Thymus (tissue), 11 donors: ENCODE data around the gene STK32C. TPM values are rescaled to one million over a fixed set of nuclear protein-coding genes. Genes with fewer than 3 reads are reported as not detected.

Experiments
- DNase-seq, 9 donors: peaks; one replicate each; pipeline ENCODE4 v3.0.0-alpha.2; 2013; ENCODE audit warnings: low spot score in 9 of 9, low read depth in 6 of 9, missing footprints in 1 of 9
- H3K27ac ChIP-seq, 2 donors: one replicate each; pipeline ENCODE4 v1.5.1; 2013; ENCODE audit warnings: control low read depth in 1 of 2, low read depth in 1 of 2, low read length in 1 of 2, mild to moderate bottlenecking in 1 of 2, moderate library complexity in 1 of 2
- H3K27me3 ChIP-seq, 2 donors: one replicate each; pipeline ENCODE4 v1.5.1; 2013; ENCODE audit warnings: low read length in 1 of 2; ENCODE audit not compliant: control insufficient read depth in 2 of 2, insufficient read depth in 1 of 2
- H3K36me3 ChIP-seq, 2 donors: one replicate each; pipeline ENCODE4 v1.5.1; 2013; ENCODE audit warnings: low read length in 1 of 2, mild to moderate bottlenecking in 1 of 2, moderate library complexity in 1 of 2; ENCODE audit not compliant: control insufficient read depth in 2 of 2, insufficient read depth in 2 of 2
- H3K4me1 ChIP-seq, 2 donors: one replicate each; pipeline ENCODE4 v1.5.1; 2013; ENCODE audit warnings: low read length in 2 of 2; ENCODE audit not compliant: control insufficient read depth in 2 of 2, insufficient read depth in 2 of 2
- H3K4me3 ChIP-seq, 2 donors: one replicate each; pipeline ENCODE4 v1.5.1; 2013; ENCODE audit warnings: low read length in 2 of 2, control low read depth in 1 of 2, mild to moderate bottlenecking in 1 of 2
- H3K9me3 ChIP-seq, 2 donors: one replicate each; pipeline ENCODE4 v1.5.1; 2013; ENCODE audit warnings: low read length in 1 of 2, mild to moderate bottlenecking in 1 of 2; ENCODE audit not compliant: control insufficient read depth in 2 of 2, insufficient read depth in 1 of 2
- WGBS: extraction: QIAGEN DNeasy Blood & Tissue Kit; methylation state at CpG from one replicate; pipeline ENCODE4 v1.1.7; 2013; 5-methylcytosine and 5-hydroxymethylcytosine counted together
- polyA plus RNA-seq: library from polyadenylated mRNA; stranded (reverse); fragments of 200-250 nt; gene quantifications from one replicate; pipeline ENCODE4 v1.2.3, GENCODE V29; 2013
- total RNA-seq: library from RNA; stranded (reverse); fragments of 120-200 nt; gene quantifications from one replicate; pipeline ENCODE4 v1.2.4, GENCODE V29; 2013
- donor health status: healthy.

STK32C gene
- total and polyA plus RNA-seq, 2 donors = 18.2 to 18.7 TPM

DNA sequence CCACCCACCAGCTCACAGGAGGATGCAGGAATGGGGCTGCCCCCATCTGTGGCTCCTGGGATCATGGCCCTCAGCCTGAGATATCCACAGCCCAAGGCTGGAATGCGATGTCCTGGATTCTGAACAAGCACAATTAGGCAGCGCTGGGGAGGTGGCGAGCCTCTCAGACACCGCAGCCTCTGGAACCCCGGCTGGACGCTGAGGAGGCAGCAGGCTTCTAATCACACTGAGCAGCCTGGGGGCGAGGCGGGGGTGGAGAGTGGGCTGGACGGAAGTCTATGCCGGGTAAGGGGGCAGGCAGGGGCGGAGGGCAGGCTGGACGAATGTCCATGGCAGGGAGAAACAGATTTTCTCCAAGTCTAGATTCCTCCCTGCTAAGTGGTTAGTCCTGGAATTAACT is 64.6 kb downstream of the STK32C start:
- WGBS = 97% methylated on average over 12 of the region's 12 CpGs
- H3K36me3 ChIP-seq = no peaks in the 10 kb centered on the region
- peaks cover 0 to 1% of the 10 kb centered on the region in 2 donors for H3K9me3 ChIP-seq
- no peak overlapping the region for H3K4me3 ChIP-seq
- no peaks in the 10 kb centered on the region for H3K27me3 ChIP-seq
- no peak for DNase-seq
- H3K4me1 ChIP-seq = no peaks in the 10 kb centered on the region
- H3K27ac ChIP-seq = no peak overlapping the region

DNA sequence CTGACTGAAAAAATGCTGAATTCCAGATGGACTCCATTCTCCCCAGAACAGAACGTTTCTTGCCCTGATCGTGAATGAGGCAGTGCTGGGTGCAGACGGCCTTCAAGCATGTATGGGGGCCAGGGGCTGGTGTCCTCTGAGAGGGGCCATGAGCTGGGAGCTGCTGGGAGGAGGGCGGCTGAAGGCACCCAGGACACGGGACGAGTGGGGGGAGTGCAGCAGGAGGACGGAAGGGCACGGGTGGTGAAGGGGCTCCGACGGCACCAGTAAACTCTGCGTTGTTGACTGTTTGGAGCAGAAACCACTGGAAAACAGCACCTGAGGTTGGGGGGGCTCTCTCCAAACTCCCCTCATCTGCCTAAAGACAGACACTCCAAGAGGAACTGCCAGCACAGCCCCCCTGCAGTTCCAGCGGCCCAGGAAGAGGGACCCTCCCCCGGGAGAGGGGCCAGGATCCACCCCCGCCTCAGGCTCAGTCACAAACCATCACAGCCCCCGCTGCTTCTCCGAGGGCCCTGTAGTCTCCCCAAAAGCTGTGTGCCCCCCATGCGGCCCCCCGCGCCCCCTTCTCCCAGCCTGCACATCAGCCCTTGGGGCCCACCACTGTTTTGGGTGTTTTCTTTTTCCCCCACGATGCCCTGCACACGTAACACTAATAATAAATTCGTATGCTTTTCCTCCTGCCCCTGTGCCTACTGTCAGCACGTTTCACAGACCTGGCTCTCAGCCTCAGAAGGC is 65.5 kb downstream of the STK32C start:
- DNase-seq = no peak
- Histone ChIP-seq H3K4me3 (no peak overlapping the region), H3K9me3 (peaks cover 0 to 1% of the 10 kb centered on the region in 2 donors), H3K27me3 (no peaks in the 10 kb centered on the region), H3K36me3 (no peaks in the 10 kb centered on the region), H3K27ac (no peak overlapping the region), H3K4me1 (no peaks in the 10 kb centered on the region)
- WGBS = 92% methylated on average over 23 of the region's 23 CpGs

DNA sequence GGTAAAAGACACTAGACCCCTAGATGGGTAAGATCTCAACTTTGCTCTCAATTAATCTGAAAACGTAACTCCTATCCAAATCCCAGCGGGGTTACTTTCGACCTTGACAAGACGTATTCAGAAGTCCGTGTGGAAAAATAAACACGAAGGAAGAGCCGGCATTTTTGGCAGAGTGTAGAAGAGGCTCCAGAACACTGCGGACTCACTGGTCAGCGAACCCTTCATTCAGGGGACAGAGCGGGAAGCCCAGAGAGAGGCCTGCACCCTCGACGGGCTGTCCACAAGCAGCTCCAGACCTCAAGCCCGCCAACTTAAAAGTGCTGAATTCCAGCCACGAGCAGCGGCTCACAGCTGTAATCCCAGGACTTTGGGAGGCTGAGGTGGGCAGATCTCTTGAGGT is 66.3 kb downstream of the STK32C start:
- H3K27ac ChIP-seq = no peak overlapping the region
- H3K4me1 ChIP-seq = no peaks in the 10 kb centered on the region
- H3K27me3 ChIP-seq = no peaks in the 10 kb centered on the region
- no peaks in the 10 kb centered on the region for H3K36me3 ChIP-seq
- no peak overlapping the region for H3K4me3 ChIP-seq
- DNase-seq = no peak
- peaks cover 0 to 1% of the 10 kb centered on the region in 2 donors for H3K9me3 ChIP-seq
- 93% methylated on average over 15 of the region's 15 CpGs for WGBS

DNA sequence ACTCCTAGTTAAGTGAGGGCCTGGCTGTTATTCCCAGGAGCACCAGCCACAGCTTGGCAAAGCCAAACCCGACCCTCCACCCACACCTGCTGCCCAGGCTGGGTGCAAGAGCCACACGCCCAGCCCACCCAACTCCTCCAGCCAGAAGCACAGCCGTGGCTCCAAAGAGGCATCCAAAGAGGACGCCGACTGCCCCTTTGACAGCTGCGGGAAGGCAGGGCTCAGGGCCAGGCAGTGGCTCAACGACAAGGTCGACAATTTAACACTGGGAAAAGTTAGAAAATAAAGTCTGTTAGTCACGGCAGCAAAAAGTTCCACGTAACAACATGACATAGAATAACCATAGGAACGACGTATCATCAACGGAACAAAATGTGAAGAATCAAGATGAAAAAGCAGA is 66.7 kb downstream of the STK32C start:
- Histone ChIP-seq H3K27me3 (no peaks in the 10 kb centered on the region), H3K4me1 (no peaks in the 10 kb centered on the region), H3K9me3 (peaks cover 0 to 1% of the 10 kb centered on the region in 2 donors), H3K27ac (no peak overlapping the region), H3K36me3 (no peaks in the 10 kb centered on the region), H3K4me3 (no peak overlapping the region)
- no peak for DNase-seq
- WGBS = 94% methylated on average over 13 of the region's 13 CpGs

DNA sequence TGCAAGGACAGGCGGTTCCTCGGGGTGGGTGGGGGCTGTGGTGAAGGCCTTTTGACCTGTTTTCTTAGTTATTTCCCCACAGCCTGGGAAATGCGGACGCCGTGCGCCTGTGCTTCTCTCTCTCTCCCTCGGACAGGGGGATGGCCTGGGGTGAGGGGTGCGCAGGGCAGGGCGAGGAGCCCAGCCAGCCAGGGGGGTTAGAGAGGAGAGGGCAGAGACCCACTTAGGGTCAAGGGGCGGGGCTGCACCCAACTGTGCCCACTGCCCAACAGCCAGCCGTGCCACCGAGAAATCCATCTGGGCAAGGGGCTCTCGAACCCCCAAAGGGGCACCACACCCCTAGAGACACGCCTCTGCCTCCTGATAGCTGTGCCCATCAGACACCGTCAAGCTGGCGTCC is 67.2 kb downstream of the STK32C start:
- H3K9me3 ChIP-seq = peaks cover 0 to 1% of the 10 kb centered on the region in 2 donors
- no peak overlapping the region for H3K4me3 ChIP-seq
- 97% methylated on average over 16 of the region's 16 CpGs for WGBS
- no peaks in the 10 kb centered on the region for H3K27me3 ChIP-seq
- no peaks in the 10 kb centered on the region for H3K36me3 ChIP-seq
- no peak for DNase-seq
- no peaks in the 10 kb centered on the region for H3K4me1 ChIP-seq
- no peak overlapping the region for H3K27ac ChIP-seq

DNA sequence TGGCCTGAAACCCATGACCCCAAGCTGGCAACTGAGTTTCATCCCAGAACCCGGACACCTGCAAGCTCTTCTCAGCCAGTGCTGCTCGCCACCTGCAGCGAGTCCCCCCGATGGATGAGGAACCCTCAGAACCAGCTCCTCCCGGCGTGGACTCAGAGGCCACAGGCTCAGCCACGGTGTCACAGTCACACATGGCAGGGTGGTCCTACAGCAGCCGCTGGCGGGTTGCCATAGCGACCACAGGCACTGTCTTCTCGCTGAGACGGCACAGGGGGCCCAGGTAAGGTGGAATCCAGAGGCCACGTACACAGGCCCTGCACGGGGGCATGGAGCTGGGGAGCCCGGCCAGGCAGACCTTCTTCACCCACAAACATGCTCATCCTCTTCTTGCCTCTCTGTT is 67.6 kb downstream of the STK32C start:
- DNase-seq = no peak
- Histone ChIP-seq H3K36me3 (no peaks in the 10 kb centered on the region), H3K27me3 (no peaks in the 10 kb centered on the region), H3K4me3 (no peak overlapping the region), H3K27ac (no peak overlapping the region), H3K4me1 (no peaks in the 10 kb centered on the region), H3K9me3 (peaks cover 0 to 1% of the 10 kb centered on the region in 2 donors)
- WGBS = 92% methylated on average over 15 of the region's 15 CpGs

DNA sequence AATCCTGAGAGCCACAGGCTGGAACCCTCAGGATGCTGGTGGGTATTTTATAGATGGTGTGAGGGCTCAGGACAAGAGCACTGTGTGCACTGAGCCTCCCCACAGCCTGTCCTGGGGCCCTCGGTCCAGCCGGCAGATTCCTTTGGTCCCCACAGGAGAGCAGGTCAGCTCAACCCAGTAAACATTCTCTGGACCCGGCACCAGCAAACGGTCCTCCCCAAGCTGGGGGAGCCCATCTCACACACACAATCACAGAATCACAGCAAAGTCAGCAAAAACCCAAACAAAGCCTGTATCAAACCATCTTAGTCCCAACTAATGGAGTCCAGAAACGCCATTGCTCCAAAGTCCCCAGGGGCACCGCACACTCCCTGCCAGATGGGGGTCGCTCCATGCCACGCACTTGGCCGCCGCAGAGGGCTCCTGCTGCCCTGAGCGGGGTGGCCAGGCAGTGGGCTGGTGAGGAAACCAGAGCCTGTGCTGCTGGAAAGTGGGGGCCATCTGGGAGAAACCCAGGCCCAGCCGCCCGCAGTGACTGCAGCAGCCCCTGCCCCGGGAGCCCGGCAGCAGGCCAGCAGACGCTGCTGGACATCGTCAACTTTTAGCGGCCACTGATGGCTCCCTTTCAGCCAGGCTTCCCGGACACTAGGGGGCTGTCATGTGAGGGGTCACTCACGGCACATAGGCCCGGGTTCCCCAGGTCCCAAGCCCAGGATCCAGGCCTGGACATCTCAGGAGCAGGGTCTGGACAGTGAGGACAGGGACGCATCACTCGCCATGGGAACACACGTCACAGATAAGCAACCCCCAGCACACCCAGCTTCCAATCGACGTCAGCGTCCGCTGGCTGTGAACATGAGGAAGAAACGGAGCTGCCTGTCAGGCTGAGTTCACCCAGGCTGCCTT is 68.4 kb downstream of the STK32C start:
- DNase-seq = no peak
- Histone ChIP-seq H3K36me3 (no peaks in the 10 kb centered on the region), H3K4me3 (no peak overlapping the region), H3K4me1 (no peaks in the 10 kb centered on the region), H3K9me3 (peaks cover 0 to 1% of the 10 kb centered on the region in 2 donors), H3K27ac (no peak overlapping the region), H3K27me3 (no peaks in the 10 kb centered on the region)
- 96% methylated on average over 29 of the region's 29 CpGs for WGBS

DNA sequence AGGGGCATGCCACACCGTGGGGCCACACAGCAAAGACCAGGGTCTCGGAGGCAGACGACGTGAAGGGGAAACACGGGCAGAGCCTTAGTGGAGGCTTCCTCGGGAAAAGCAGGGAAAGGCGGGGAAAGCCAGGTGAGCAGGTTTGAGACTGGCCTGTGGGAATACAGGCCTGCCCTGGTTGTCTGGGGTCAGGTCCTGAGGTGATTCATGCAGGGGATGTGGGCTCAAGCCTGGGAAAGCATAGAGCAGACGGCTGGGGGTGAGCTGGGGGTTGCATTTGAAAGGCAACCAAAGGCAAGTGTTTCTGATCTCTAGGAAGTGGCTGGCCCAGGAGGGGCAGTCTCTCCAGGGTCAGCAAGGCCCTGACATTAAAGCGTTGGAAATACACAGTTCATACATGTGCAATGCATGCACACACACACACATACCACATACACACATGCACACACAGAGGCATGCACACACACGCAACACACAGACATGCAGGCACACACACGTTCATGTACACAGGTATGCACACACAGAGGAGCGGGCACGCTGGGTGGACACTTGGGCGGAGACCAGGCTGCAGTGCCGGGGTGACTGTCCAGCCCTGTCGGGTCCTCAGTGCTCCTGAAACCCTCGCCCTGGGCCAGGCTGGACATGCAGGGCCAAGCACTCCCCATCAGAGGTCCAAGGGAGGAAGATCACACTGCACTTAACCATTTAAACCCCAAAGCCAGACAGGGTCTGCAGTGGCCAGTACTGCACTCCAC is 69.2 kb downstream of the STK32C start:
- no peak for DNase-seq
- Histone ChIP-seq H3K27ac (no peak overlapping the region), H3K27me3 (no peaks in the 10 kb centered on the region), H3K4me3 (no peak overlapping the region), H3K36me3 (no peaks in the 10 kb centered on the region), H3K4me1 (no peaks in the 10 kb centered on the region), H3K9me3 (peaks cover 0 to 1% of the 10 kb centered on the region in 2 donors)
- WGBS = 96% methylated on average over 17 of the region's 17 CpGs
